PC-3 (cell line): ENCODE data around the gene CACNA1H. TPM values are rescaled to one million over a fixed set of nuclear protein-coding genes. Genes with fewer than 3 reads are reported as not detected.

Experiments
- ATAC-seq: fragments of 200-7000 bp; cut with Tn5 transposase; 2 replicates; pipeline ENCODE4 v1.9.1; 2020; ENCODE audit warnings: mild to moderate bottlenecking, moderate library complexity
- BruUV-seq: library from RNA; stranded (reverse); fragments of 400-500 nt; replicated peaks from 2 replicates; lab custom pipeline; 2021; lab: Mats Ljungman, UMichigan
- CTCF ChIA-PET: fragments of 300-600 bp; sonication (Branson Sonifier 250); formaldehyde crosslinking; loops from one replicate; lab custom pipeline; 2022; ENCODE audit warnings: antibody characterized with exemption; lab: Charles Lee
- POLR2A ChIA-PET: fragments of 300-600 bp; sonication (Branson Sonifier 250); formaldehyde crosslinking; loops from one replicate; lab custom pipeline; 2022; ENCODE audit warnings: antibody characterized with exemption; ENCODE audit not compliant: unreplicated experiment; lab: Charles Lee
- DNase-seq: peaks from one replicate; pipeline ENCODE4 v3.0.0-alpha.2; 2015
- H2AFZ ChIP-seq: fragments of 300-600 bp; sonication (generic); 2 replicates; pipeline ENCODE4 v1.6.0; 2016; ENCODE audit warnings: antibody characterized with exemption, low read length
- H3F3A ChIP-seq: fragments of 300-600 bp; sonication (generic); one replicate; pipeline ENCODE4 v1.6.0; 2017; ENCODE audit warnings: antibody characterized with exemption, low read length, control low read depth, mild to moderate bottlenecking; ENCODE audit not compliant: unreplicated experiment
- H3K27ac ChIP-seq: fragments of 300-600 bp; sonication (generic); 2 replicates; pipeline ENCODE4 v1.5.1; 2016; ENCODE audit warnings: mild to moderate bottlenecking, low read length
- H3K27me3 ChIP-seq: fragments of 300-600 bp; sonication (generic); 2 replicates; pipeline ENCODE4 v1.6.1; 2016; ENCODE audit warnings: low read length, mixed read lengths
- H3K36me3 ChIP-seq: fragments of 300-600 bp; sonication (generic); 2 replicates; pipeline ENCODE4 v1.6.1; 2016; ENCODE audit warnings: low read depth, mixed run types, low read length, mixed read lengths
- H3K4me1 ChIP-seq: fragments of 300-600 bp; sonication (generic); 2 replicates; pipeline ENCODE4 v1.5.1; 2016; ENCODE audit warnings: low read length; ENCODE audit not compliant: insufficient read depth
- H3K4me2 ChIP-seq: fragments of 300-600 bp; sonication (generic); 2 replicates; pipeline ENCODE4 v1.6.0; 2016; ENCODE audit warnings: low read length
- H3K4me3 ChIP-seq: fragments of 300-600 bp; sonication (generic); 2 replicates; pipeline ENCODE4 v1.5.1; 2016; ENCODE audit warnings: mild to moderate bottlenecking, low read length, mixed read lengths
- H3K79me2 ChIP-seq: fragments of 300-600 bp; sonication (generic); 2 replicates; pipeline ENCODE4 v1.6.1; 2017; ENCODE audit warnings: low read length, mixed read lengths
- H3K9ac ChIP-seq: fragments of 300-600 bp; sonication (generic); 2 replicates; pipeline ENCODE4 v1.6.0; 2016; ENCODE audit warnings: mild to moderate bottlenecking, low read length
- H3K9me2 ChIP-seq: fragments of 300-600 bp; sonication (generic); replicated peaks from 2 replicates; pipeline ENCODE4 v1.6.1; 2016; ENCODE audit warnings: mixed run types, low read length, mixed read lengths
- H3K9me3 ChIP-seq: fragments of 300-600 bp; sonication (generic); 2 replicates; pipeline ENCODE4 v1.6.1; 2016; ENCODE audit warnings: low read length, mixed read lengths
- H4K20me1 ChIP-seq: fragments of 300-600 bp; sonication (generic); 2 replicates; pipeline ENCODE4 v1.6.1; 2016; ENCODE audit warnings: low read length, mixed read lengths
- EZH2 ChIP-seq: fragments of 300-600 bp; sonication (generic); IDR thresholded peaks from one replicate; pipeline ENCODE4 v1.6.1; 2017; ENCODE audit warnings: antibody characterized with exemption, mild to moderate bottlenecking, low read length; ENCODE audit not compliant: unreplicated experiment
- EZH2phosphoT487 ChIP-seq: fragments of 300-600 bp; sonication (generic); IDR thresholded peaks from 2 replicates; pipeline ENCODE4 v1.6.1; 2018; ENCODE audit warnings: mild to moderate bottlenecking, antibody characterized with exemption, low read length, borderline replicate concordance
- intact Hi-C: fragments of 100-400 bp; cut with micrococcal nuclease; formaldehyde crosslinking; loops from 2 replicates; pipeline ENCODE4 v1.9.0; 2023
- total RNA-seq: library from RNA; depleted of rRNA; stranded (reverse); fragments of >200 nt; gene quantifications from 2 replicates; pipeline ENCODE4 v1.2.3, GENCODE V29; 2014
- TF ChIP-seq, protein P1 (sequence below): fragments of 300-600 bp; sonication (generic); conservative IDR thresholded peaks from 2 replicates; pipeline ENCODE4 v1.5.1; 2017; ENCODE audit warnings: antibody characterized with exemption, low read depth, mild to moderate bottlenecking, low read length

Gene CACNA1H
- total RNA-seq, 1 experiment from 2014 or later: 4.1 TPM

DNA sequence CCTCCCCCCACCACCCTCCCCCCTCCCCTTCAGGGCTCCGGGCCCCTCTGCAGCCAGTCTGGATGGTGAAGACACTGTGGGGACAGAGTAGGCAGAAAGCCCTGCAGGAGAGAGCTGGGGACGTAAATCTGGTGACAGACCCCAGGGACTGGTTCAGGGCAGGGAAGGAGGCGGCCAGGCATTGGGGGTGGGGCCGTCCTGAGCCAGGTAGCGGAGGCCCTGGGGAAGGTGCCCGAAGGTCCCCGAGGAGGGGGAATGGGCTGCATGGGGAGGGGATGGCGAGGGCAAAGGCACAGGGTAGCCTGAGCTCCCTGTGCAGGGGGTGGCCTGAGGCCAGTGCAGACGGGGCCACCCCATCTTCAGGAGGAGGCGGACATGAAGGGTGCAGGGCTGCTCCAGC is 26.3 kb upstream of the CACNA1H start:
- CTCF ChIA-PET: no interaction called here

DNA sequence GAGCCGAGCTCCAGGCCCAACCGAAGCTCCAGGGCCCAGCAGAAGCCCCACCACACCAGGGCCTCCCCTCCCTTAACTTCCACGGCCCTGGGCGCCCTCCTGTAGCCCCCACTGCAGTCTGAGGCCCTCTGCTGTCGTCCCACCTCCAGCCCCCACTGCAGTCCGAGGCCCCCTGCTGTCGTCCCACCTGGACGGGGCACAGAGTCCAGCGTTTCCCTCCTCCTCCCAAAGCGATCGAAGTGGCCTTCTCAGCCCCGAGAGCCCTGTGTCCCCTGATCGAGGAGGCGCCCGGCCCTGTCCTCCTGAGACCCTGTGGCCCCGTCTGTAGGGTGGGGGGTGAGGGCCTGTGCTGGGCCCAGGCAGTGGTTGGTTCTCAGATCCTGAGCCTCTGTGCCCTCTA is 25.8 kb upstream of the CACNA1H start:
- H4K20me1 ChIP-seq: no peaks in the 10 kb centered on the region
- DNase-seq (no peak), ATAC-seq (no peak)
- ChIA-PET POLR2A (no interaction called here), CTCF (no interaction called here)
- no peaks in the 10 kb centered on the region for H3K36me3 ChIP-seq
- H3K27me3 ChIP-seq: no peaks in the 10 kb centered on the region
- H3F3A ChIP-seq: no peaks in the 10 kb centered on the region
- no peak overlapping the region for H2AFZ ChIP-seq
- no peak overlapping the region for H3K9ac ChIP-seq
- H3K4me2 ChIP-seq: no peak overlapping the region
- no peaks in the 10 kb centered on the region for H3K9me3 ChIP-seq
- intact Hi-C loops: no loop called here
- BruUV-seq: no TSS peak
- no peak overlapping the region for H3K4me3 ChIP-seq
- no peak overlapping the region for H3K27ac ChIP-seq
- no peaks in the 10 kb centered on the region for H3K79me2 ChIP-seq
- H3K9me2 ChIP-seq: no peaks in the 10 kb centered on the region
- H3K4me1 ChIP-seq: no peaks in the 10 kb centered on the region
- TF ChIP-seq EZH2phosphoT487 (no peak), EZH2 (no peak)
- TF ChIP-seq, protein P1, sequence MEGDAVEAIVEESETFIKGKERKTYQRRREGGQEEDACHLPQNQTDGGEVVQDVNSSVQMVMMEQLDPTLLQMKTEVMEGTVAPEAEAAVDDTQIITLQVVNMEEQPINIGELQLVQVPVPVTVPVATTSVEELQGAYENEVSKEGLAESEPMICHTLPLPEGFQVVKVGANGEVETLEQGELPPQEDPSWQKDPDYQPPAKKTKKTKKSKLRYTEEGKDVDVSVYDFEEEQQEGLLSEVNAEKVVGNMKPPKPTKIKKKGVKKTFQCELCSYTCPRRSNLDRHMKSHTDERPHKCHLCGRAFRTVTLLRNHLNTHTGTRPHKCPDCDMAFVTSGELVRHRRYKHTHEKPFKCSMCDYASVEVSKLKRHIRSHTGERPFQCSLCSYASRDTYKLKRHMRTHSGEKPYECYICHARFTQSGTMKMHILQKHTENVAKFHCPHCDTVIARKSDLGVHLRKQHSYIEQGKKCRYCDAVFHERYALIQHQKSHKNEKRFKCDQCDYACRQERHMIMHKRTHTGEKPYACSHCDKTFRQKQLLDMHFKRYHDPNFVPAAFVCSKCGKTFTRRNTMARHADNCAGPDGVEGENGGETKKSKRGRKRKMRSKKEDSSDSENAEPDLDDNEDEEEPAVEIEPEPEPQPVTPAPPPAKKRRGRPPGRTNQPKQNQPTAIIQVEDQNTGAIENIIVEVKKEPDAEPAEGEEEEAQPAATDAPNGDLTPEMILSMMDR: no peak

More for the DNA sequence above, 26.3 kb upstream of the CACNA1H start:
- no peaks in the 10 kb centered on the region for H3F3A ChIP-seq
- intact Hi-C loops: no loop called here
- no peak overlapping the region for H2AFZ ChIP-seq
- POLR2A ChIA-PET: no interaction called here
- BruUV-seq: no TSS peak
- TF ChIP-seq, protein P1: no peak
- no peak for TF ChIP-seq EZH2
- H3K9me2 ChIP-seq: no peaks in the 10 kb centered on the region
- no peaks in the 10 kb centered on the region for H3K4me1 ChIP-seq
- no peak overlapping the region for H3K27ac ChIP-seq
- no peak overlapping the region for H3K4me2 ChIP-seq
- no peak for DNase-seq
- H3K9me3 ChIP-seq: no peaks in the 10 kb centered on the region
- H3K36me3 ChIP-seq: no peaks in the 10 kb centered on the region
- no peak for ATAC-seq
- H3K27me3 ChIP-seq: no peaks in the 10 kb centered on the region
- no peaks in the 10 kb centered on the region for H3K79me2 ChIP-seq
- no peak overlapping the region for H3K9ac ChIP-seq
- H4K20me1 ChIP-seq: no peaks in the 10 kb centered on the region
- H3K4me3 ChIP-seq: no peak overlapping the region

- Histone ChIP-seq H3K9ac (no peak overlapping the region), H2AFZ (no peak overlapping the region), H3K9me2 (no peaks in the 10 kb centered on the region), H3K4me1 (no peaks in the 10 kb centered on the region), H3K4me3 (no peak overlapping the region), H3K27ac (no peak overlapping the region), H3K36me3 (no peaks in the 10 kb centered on the region), H3F3A (no peaks in the 10 kb centered on the region), H4K20me1 (no peaks in the 10 kb centered on the region), H3K9me3 (no peaks in the 10 kb centered on the region), H3K27me3 (no peaks in the 10 kb centered on the region), H3K4me2 (no peak overlapping the region), H3K79me2 (no peaks in the 10 kb centered on the region)
- CTCF ChIA-PET: no interaction called here
- no peak for ATAC-seq
- POLR2A ChIA-PET: no interaction called here
- intact Hi-C loops: no loop called here
- DNase-seq: no peak
- BruUV-seq: no TSS peak
- TF ChIP-seq, protein P1: no peak
- TF ChIP-seq EZH2: no peak
- TF ChIP-seq EZH2phosphoT487: no peak
Measured at GRCh38 chr16:1127971-1128715, 24.8 kb upstream of the CACNA1H start.
